ENCODE results near the gene HERPUD1.
"Not testable (repeated sequence)": the region's sequence is repeated elsewhere in the genome, so short reads cannot be mapped to it uniquely, and the experiment has no call there.

DNA sequence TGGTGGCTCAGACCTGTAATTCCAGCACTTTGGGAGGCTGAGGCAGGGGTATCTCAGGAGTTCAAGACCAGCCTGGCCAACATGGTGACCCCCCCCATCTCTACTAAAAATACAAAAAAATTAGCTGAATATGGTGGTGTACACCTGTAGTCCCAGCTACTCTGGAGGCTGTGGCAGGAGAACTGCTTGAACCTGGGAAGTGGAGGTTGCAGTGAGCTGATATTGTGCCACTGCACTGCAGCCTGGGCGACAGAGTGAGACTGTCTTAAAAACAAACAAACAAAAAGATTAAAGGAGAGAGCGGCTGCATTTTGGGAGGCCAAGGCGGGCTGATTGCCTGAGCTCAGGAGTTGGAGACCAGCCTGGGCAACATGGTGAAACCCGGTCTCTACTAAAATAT lies 55.0 kb downstream of the HERPUD1 start:
- not testable (repeated sequence) for TF ChIP-seq POLR2AphosphoS5, POLR2A (IDR thresholded peaks at IDR 0.05)
- TF ChIP-seq, protein P1, sequence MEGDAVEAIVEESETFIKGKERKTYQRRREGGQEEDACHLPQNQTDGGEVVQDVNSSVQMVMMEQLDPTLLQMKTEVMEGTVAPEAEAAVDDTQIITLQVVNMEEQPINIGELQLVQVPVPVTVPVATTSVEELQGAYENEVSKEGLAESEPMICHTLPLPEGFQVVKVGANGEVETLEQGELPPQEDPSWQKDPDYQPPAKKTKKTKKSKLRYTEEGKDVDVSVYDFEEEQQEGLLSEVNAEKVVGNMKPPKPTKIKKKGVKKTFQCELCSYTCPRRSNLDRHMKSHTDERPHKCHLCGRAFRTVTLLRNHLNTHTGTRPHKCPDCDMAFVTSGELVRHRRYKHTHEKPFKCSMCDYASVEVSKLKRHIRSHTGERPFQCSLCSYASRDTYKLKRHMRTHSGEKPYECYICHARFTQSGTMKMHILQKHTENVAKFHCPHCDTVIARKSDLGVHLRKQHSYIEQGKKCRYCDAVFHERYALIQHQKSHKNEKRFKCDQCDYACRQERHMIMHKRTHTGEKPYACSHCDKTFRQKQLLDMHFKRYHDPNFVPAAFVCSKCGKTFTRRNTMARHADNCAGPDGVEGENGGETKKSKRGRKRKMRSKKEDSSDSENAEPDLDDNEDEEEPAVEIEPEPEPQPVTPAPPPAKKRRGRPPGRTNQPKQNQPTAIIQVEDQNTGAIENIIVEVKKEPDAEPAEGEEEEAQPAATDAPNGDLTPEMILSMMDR (IDR thresholded peaks at IDR 0.05), result not testable (repeated sequence)
